Measurements from ENCODE around the gene TMEM51. TPM values are rescaled to one million over a fixed set of nuclear protein-coding genes. Genes with fewer than 3 reads are reported as not detected.

The TMEM51 gene
- total RNA-seq, 1 donor from 2014 or later, result 0.11 TPM

DNA sequence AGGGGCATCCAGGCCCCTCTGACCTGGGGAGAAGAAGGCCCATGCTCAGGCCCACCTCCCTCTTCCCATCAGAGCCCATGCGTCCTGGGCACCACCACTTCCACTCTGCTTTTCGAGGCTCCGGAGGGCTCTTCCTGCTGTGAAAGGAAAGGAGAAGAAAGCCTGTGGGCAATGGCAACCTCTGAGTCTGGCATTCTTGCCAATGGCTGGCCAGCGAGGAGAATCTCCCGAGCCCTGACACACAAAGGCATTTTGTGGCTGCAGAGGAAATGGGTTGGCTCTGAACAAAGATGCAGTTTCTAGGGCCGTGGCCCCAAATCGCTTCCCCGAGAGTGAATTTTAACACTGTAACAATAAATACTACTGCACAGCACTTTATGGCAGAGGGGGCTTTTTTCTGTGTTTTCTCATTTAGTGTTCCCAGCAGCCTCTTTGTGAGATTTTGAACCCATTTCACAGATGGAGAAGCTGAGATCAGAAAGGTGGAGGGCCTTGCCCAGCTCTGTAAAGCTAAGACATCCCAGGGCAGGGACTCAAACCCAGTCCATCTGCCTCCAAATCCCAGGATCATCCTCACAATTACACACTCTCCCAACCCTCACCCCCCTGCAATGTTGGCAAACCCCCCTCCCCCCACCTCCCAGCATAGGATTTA is 35.7 kb upstream of the TMEM51 start:
- H3K4me1 Mint-ChIP-seq (ENCODE audit: low read depth), result peaks cover 1% of the 10 kb centered on the region
- H3K9me3 Mint-ChIP-seq, result no peaks in the 10 kb centered on the region
- H3K27ac Mint-ChIP-seq, result no peak overlapping the region
- H3K27me3 Mint-ChIP-seq (ENCODE audit: low read depth), result no peaks in the 10 kb centered on the region
- DNase-seq (ENCODE audit: low spot score), result no peak
- intact Hi-C loops (cut with micrococcal nuclease), result no loop called here
- no peaks in the 10 kb centered on the region for H3K36me3 Mint-ChIP-seq (ENCODE audit: low read depth)
- H3K4me3 Mint-ChIP-seq (ENCODE audit: low read depth), result no peak overlapping the region

DNA sequence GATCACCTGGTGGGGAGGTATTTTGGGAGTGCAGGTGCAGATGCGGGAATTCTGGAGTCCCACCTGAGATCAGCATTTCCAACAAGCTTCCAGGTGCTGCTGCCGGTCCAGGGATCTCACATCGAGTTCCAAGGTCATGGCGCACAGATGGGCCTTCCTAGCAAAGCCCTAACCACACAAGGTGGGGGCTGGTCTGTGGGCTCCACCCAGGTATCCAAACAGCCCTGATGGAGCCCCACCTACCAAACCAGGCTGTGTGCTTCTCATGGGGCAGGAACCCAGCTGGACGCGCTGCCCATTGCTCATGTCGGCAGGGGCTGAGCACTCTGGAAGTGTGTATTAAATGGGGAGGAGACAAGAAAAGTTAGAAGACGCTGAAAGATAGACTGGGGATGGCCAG is 35.0 kb upstream of the TMEM51 start:
- intact Hi-C loops (cut with micrococcal nuclease), result no loop called here
- Mint-ChIP-seq H3K9me3 (no peaks in the 10 kb centered on the region), H3K27ac (no peak overlapping the region), H3K27me3 (ENCODE audit: low read depth) (no peaks in the 10 kb centered on the region), H3K4me3 (ENCODE audit: low read depth) (no peak overlapping the region), H3K36me3 (ENCODE audit: low read depth) (no peaks in the 10 kb centered on the region), H3K4me1 (ENCODE audit: low read depth) (no peaks in the 10 kb centered on the region)
- no peak for DNase-seq (ENCODE audit: low spot score)

GRCh38 chr1:15120251-15120945 is 33.1 kb upstream of the TMEM51 start:
- Mint-ChIP-seq H3K4me3 (ENCODE audit: low read depth) (no peak overlapping the region), H3K4me1 (ENCODE audit: low read depth) (no peaks in the 10 kb centered on the region), H3K27ac (no peak overlapping the region), H3K27me3 (ENCODE audit: low read depth) (no peaks in the 10 kb centered on the region), H3K36me3 (ENCODE audit: low read depth) (no peaks in the 10 kb centered on the region), H3K9me3 (no peaks in the 10 kb centered on the region)
- DNase-seq (ENCODE audit: low spot score), result no peak
- intact Hi-C loops (cut with micrococcal nuclease), result no loop called here

- H3K36me3 Mint-ChIP-seq (ENCODE audit: low read depth), result no peaks in the 10 kb centered on the region
- intact Hi-C loops (cut with micrococcal nuclease), result no loop called here
- H3K4me1 Mint-ChIP-seq (ENCODE audit: low read depth), result no peaks in the 10 kb centered on the region
These were observed 31.2 kb upstream of the TMEM51 start for GRCh38 chr1:15122331-15122730.

DNA sequence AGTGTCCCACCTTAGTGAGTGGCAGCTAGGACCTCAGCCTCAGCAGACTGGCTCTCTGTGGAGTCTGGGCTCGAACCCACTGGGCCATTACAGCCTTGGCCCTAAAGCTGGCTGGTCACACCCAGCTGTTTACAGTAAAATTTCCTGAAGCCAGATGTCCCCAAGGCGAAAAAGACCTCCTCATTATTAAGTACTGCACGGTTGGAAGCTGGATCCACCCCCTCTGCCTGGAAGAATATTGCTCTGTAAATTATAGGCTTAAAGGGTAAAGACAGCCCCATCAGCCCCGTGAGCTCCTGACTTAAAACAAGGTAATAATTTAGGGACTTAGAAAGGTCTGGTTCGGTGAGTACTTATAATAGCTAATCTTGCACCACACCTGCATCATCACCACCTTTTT is 30.3 kb upstream of the TMEM51 start:
- intact Hi-C loops (cut with micrococcal nuclease), result no loop called here
- Mint-ChIP-seq H3K27me3 (ENCODE audit: low read depth) (peaks cover 2% of the 10 kb centered on the region), H3K4me3 (ENCODE audit: low read depth) (no peak overlapping the region), H3K36me3 (ENCODE audit: low read depth) (no peaks in the 10 kb centered on the region), H3K9me3 (no peaks in the 10 kb centered on the region), H3K4me1 (ENCODE audit: low read depth) (no peaks in the 10 kb centered on the region), H3K27ac (no peak overlapping the region)
- no peak for DNase-seq (ENCODE audit: low spot score)

More at GRCh38 chr1:15122331-15122730, 31.2 kb upstream of the TMEM51 start:
- Mint-ChIP-seq H3K4me3 (ENCODE audit: low read depth) (no peak overlapping the region), H3K27ac (no peak overlapping the region), H3K9me3 (no peaks in the 10 kb centered on the region), H3K27me3 (ENCODE audit: low read depth) (peaks cover 2% of the 10 kb centered on the region)
- no peak for DNase-seq (ENCODE audit: low spot score)

GRCh38 chr1:15123925-15124324 is 29.6 kb upstream of the TMEM51 start:
- H3K36me3 Mint-ChIP-seq (ENCODE audit: low read depth), result no peaks in the 10 kb centered on the region
- no peak for DNase-seq (ENCODE audit: low spot score)
- H3K27ac Mint-ChIP-seq, result no peak overlapping the region
- peaks cover 2% of the 10 kb centered on the region for H3K27me3 Mint-ChIP-seq (ENCODE audit: low read depth)
- H3K4me3 Mint-ChIP-seq (ENCODE audit: low read depth), result no peak overlapping the region
- H3K9me3 Mint-ChIP-seq, result no peaks in the 10 kb centered on the region
- intact Hi-C loops (cut with micrococcal nuclease), result no loop called here
- H3K4me1 Mint-ChIP-seq (ENCODE audit: low read depth), result no peaks in the 10 kb centered on the region

- Mint-ChIP-seq H3K36me3 (ENCODE audit: low read depth) (no peaks in the 10 kb centered on the region), H3K27me3 (ENCODE audit: low read depth) (peaks cover 4% of the 10 kb centered on the region), H3K4me3 (ENCODE audit: low read depth) (no peak overlapping the region), H3K27ac (no peak overlapping the region), H3K9me3 (no peaks in the 10 kb centered on the region), H3K4me1 (ENCODE audit: low read depth) (no peaks in the 10 kb centered on the region)
- no peak for DNase-seq (ENCODE audit: low spot score)
- intact Hi-C loops (cut with micrococcal nuclease), result no loop called here
These were observed 29.0 kb upstream of the TMEM51 start for GRCh38 chr1:15124362-15125100.

DNA sequence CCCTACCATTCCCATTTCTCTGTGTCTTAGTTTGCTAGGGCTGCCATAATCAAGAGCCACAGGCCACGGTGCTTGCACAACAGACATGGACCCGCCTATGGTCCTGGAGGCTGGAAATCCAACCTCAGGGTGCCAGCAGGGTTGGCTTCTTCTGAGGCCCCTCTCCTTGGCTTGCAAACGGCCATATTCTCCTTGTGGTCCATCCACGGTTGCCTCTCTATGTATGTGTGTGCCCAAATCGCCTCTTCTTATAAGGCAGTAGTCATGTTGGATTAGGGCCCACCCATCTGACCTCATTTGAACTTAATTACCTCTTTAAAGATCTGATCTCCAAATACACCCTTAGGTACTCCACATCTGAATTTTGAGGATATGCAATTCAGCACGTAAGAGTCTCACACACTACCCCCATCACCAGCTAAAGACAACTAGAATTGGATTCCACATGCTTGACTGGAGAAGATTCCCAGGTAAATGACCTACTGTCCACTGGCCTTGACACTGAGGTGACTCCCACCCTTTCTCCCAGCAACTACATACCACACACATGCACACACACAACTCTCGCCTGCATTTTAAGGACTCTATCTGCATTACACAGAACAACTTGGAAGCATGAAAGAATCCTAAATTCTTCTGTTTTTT is 28.3 kb upstream of the TMEM51 start:
- H3K4me1 Mint-ChIP-seq (ENCODE audit: low read depth), result no peaks in the 10 kb centered on the region
- no peak overlapping the region for H3K4me3 Mint-ChIP-seq (ENCODE audit: low read depth)
- no peak overlapping the region for H3K27ac Mint-ChIP-seq
- peaks cover 7% of the 10 kb centered on the region for H3K27me3 Mint-ChIP-seq (ENCODE audit: low read depth)
- H3K9me3 Mint-ChIP-seq, result no peaks in the 10 kb centered on the region
- intact Hi-C loops (cut with micrococcal nuclease), result no loop called here
- H3K36me3 Mint-ChIP-seq (ENCODE audit: low read depth), result no peaks in the 10 kb centered on the region
- DNase-seq (ENCODE audit: low spot score), result no peak

DNA sequence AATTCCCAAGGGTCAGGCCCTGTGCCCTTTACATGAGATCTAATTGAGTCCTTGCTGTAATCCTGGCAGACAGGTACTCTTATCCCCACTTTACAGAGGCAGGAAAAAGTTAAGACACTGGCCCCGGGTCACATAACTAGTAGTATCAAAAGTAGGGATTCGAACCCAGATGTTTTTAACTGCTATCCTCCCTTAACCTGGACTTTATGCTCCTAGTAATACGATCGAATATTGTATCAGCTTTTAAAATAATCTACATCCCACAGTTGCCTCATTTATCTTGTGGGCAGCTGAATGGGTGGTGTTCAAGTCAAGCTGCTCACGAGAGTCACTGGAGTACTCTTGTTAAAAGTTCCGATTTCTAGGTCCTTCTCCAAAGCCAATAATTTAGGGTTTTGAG is 25.5 kb upstream of the TMEM51 start:
- Mint-ChIP-seq H3K36me3 (ENCODE audit: low read depth) (no peaks in the 10 kb centered on the region), H3K4me3 (ENCODE audit: low read depth) (no peak overlapping the region)

DNA sequence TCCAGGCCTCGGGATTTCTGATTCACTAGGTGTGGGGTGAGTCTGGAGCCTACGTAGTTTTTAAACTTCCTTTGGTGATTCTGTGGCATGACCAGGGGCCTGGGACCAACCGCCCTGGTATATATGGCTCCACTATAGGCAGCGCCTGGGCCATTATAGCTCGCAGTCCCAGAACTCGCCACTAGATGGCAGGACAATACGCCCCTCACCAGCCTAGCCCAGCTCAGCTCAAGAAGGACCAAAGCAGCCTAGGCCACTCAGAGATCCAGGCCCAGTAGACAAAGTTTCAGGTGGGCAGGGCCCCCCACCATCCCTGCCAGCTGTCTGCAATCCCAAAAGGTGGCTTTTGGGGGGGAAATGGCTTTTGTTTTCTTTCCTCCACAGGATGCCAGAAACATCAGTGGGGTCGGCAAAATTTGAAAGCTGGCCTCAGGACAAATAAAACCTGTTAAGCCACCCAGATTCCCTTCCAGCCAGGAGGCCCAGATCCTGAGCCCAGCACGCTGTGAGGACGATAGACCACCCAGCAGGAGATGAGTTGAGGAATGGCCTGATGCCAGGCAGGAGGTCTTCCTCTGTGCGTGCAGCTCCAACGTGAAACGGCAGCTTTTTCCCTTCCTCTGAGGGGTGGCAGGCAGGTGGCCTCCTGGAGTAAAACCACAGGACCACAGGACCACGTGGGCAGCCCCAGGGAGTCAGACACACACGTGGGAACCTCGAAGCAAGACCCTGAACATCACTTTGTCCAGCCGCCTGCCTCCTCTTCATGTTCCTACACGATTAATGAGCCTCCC is 24.8 kb upstream of the TMEM51 start:
- peak; percentile 60 for DNase-seq (ENCODE audit: low spot score)
- Mint-ChIP-seq H3K36me3 (ENCODE audit: low read depth) (no peaks in the 10 kb centered on the region), H3K9me3 (no peaks in the 10 kb centered on the region), H3K27me3 (ENCODE audit: low read depth) (peaks cover 15% of the 10 kb centered on the region), H3K4me1 (ENCODE audit: low read depth) (no peaks in the 10 kb centered on the region), H3K4me3 (ENCODE audit: low read depth) (no peak overlapping the region), H3K27ac (no peak overlapping the region)
- intact Hi-C loops (cut with micrococcal nuclease), result loop anchor here (1.0 kb wide), 2 partner anchors 144 to 176 kb away; no protein-coding TSS in a partner anchor

More for the DNA sequence above, 25.5 kb upstream of the TMEM51 start:
- Mint-ChIP-seq H3K4me1 (ENCODE audit: low read depth) (no peaks in the 10 kb centered on the region), H3K27me3 (ENCODE audit: low read depth) (peaks cover 13% of the 10 kb centered on the region), H3K27ac (no peak overlapping the region), H3K9me3 (no peaks in the 10 kb centered on the region)
- intact Hi-C loops (cut with micrococcal nuclease), result loop anchor here (1.0 kb wide), 2 partner anchors 144 to 176 kb away; no protein-coding TSS in a partner anchor
- DNase-seq (ENCODE audit: low spot score), result no peak

- Mint-ChIP-seq H3K4me3 (ENCODE audit: low read depth) (no peak overlapping the region), H3K27ac (no peak overlapping the region), H3K36me3 (ENCODE audit: low read depth) (no peaks in the 10 kb centered on the region), H3K27me3 (ENCODE audit: low read depth) (peaks cover 24% of the 10 kb centered on the region), H3K9me3 (no peaks in the 10 kb centered on the region), H3K4me1 (ENCODE audit: low read depth) (no peaks in the 10 kb centered on the region)
- intact Hi-C loops (cut with micrococcal nuclease), result no loop called here
- no peak for DNase-seq (ENCODE audit: low spot score)
These were observed 23.6 kb upstream of the TMEM51 start for GRCh38 chr1:15129944-15130343.

DNA sequence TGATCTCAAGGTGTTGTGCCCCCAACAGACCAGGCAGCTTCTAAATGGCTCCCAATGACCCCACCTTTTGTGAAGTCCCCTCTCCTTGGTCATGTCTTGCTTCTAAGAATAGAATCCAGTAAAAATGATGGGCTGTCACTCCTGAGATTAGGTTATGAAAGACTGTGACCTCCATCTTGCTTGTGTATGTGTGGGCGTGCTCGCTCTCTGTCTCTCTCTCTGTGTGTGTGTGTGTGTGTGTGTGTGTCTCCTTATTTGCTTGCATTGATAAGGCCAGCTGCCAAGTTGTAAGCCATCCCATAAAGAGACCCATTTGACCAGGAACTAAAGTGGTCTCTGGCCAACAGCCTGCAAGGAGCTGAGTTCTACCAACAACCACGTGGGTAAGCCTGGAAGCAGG is 22.9 kb upstream of the TMEM51 start:
- Mint-ChIP-seq H3K27ac (no peak overlapping the region), H3K4me3 (ENCODE audit: low read depth) (no peak overlapping the region), H3K9me3 (no peaks in the 10 kb centered on the region), H3K27me3 (ENCODE audit: low read depth) (peaks cover 31% of the 10 kb centered on the region), H3K36me3 (ENCODE audit: low read depth) (no peaks in the 10 kb centered on the region), H3K4me1 (ENCODE audit: low read depth) (no peaks in the 10 kb centered on the region)
- DNase-seq (ENCODE audit: low spot score), result no peak
- intact Hi-C loops (cut with micrococcal nuclease), result no loop called here
